ENCODE measurements around the gene NPC2. TPM values are rescaled to one million over a fixed set of nuclear protein-coding genes. Genes with fewer than 3 reads are reported as not detected.

NPC2 gene
- total RNA-seq, 4 donors from 2014 or later = 174 to 331 (median 251) TPM

GRCh38 chr14:74526854-74527585 is 33.9 kb upstream of the NPC2 start:
- no peaks in the 10 kb centered on the region for H3K9me3 ChIP-seq
- DNase-seq = no peak
- TF ChIP-seq POLR2A (IDR thresholded peaks at IDR 0.05) = no peak
- intact Hi-C loops (cut with DNase I) = no loop called here
- H3K4me1 ChIP-seq = peaks cover 5 to 9% (median 7%) of the 10 kb centered on the region in 3 donors
- no peak overlapping the region for H3K4me3 ChIP-seq
- no peaks in the 10 kb centered on the region for H3K27me3 ChIP-seq
- 67 to 74% methylated on average over 3 to 5 of the region's 10 CpGs for WGBS, 2 donors
- peaks cover 0 to 36% (median 0%) of the 10 kb centered on the region in 3 donors for H3K36me3 ChIP-seq
- H3K27ac ChIP-seq = no peak overlapping the region

GRCh38 chr14:74525361-74525851 is 32.3 kb upstream of the NPC2 start:
- TF ChIP-seq POLR2A (IDR thresholded peaks at IDR 0.05) = no peak
- no peak for TF ChIP-seq CTCF (IDR thresholded peaks at IDR 0.05)
- Histone ChIP-seq H3K36me3 (peaks cover 0 to 48% (median 0%) of the 10 kb centered on the region in 3 donors), H3K27ac (peak overlapping the region in 1 of 4 donors; percentile 7), H3K27me3 (no peaks in the 10 kb centered on the region), H3K9me3 (no peaks in the 10 kb centered on the region), H3K4me3 (no peak overlapping the region), H3K4me1 (no peaks in the 10 kb centered on the region)
- WGBS, 2 donors = 43 to 60% methylated on average over 3 to 4 of the region's 4 CpGs
- intact Hi-C loops (cut with DNase I) = no loop called here
- DNase-seq = no peak

DNA sequence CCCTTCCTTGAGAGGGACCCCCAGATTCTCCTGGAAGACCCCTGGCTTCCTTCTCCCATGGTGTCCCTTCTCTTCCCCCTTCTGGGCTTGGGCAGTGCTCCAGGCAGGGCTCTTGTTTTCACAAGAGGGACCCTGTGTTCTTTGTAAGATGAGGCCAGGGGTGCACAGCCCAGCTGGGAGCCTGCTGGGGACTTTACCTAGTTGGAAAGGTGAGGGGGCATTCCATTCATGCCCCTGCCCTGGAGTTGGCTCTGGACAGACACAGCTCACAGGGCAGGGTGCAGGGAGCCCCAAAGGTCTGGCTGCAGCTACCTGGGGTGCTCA is 31.7 kb upstream of the NPC2 start:
- intact Hi-C loops (cut with DNase I) = no loop called here
- Histone ChIP-seq H3K27ac (peak overlapping the region in 1 of 4 donors; percentile 7), H3K4me1 (no peaks in the 10 kb centered on the region), H3K36me3 (peaks cover 0 to 44% (median 0%) of the 10 kb centered on the region in 3 donors), H3K9me3 (no peaks in the 10 kb centered on the region), H3K4me3 (no peak overlapping the region), H3K27me3 (no peaks in the 10 kb centered on the region)
- TF ChIP-seq CTCF (IDR thresholded peaks at IDR 0.05) (no peak), POLR2A (IDR thresholded peaks at IDR 0.05) (no peak)
- no peak for DNase-seq

- WGBS, 2 donors = 73 to 92% methylated on average over 2 to 6 of the region's 14 CpGs
- H3K4me3 ChIP-seq = no peak overlapping the region
- TF ChIP-seq POLR2A (IDR thresholded peaks at IDR 0.05) = no peak
- no peak for TF ChIP-seq CTCF (IDR thresholded peaks at IDR 0.05)
- DNase-seq = no peak
- no peaks in the 10 kb centered on the region for H3K27me3 ChIP-seq
- no peak overlapping the region for H3K27ac ChIP-seq
- peaks cover 0 to 39% (median 0%) of the 10 kb centered on the region in 3 donors for H3K36me3 ChIP-seq
- H3K9me3 ChIP-seq = no peaks in the 10 kb centered on the region
- intact Hi-C loops (cut with DNase I) = no loop called here
- no peaks in the 10 kb centered on the region for H3K4me1 ChIP-seq
These were observed 31.1 kb upstream of the NPC2 start for GRCh38 chr14:74524076-74524811.

DNA sequence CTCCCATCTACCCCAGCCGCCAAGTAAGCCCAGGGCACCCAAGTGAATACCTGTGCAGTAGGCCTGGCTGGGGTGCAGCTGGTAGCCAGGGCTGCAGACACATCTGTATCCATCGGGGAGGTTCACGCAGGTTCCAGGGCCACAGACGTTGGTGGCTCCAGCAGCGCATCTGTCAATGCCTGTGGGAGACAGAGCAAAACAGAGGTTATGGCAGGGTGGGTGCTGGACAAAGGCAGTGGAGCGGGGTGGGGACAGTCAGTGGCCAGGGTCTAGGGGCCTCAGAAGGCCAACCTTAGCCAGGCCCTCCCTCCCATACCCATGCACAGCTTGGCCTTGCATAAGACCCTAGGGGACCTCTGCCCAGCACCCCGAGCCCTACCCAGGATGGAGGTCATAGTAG is 29.6 kb upstream of the NPC2 start:
- no peak overlapping the region for H3K27ac ChIP-seq
- no peaks in the 10 kb centered on the region for H3K27me3 ChIP-seq
- H3K4me3 ChIP-seq = no peak overlapping the region
- WGBS, 2 donors = 88 to 100% methylated on average over 1 to 2 of the region's 7 CpGs
- peaks cover 0 to 32% (median 0%) of the 10 kb centered on the region in 3 donors for H3K36me3 ChIP-seq
- H3K4me1 ChIP-seq = peaks cover 0 to 11% (median 0%) of the 10 kb centered on the region in 3 donors
- DNase-seq = no peak
- intact Hi-C loops (cut with DNase I) = no loop called here
- H3K9me3 ChIP-seq = no peaks in the 10 kb centered on the region
- TF ChIP-seq POLR2A (IDR thresholded peaks at IDR 0.05) = no peak
- TF ChIP-seq CTCF (IDR thresholded peaks at IDR 0.05) = no peak
